ENCODE results near the gene ITIH4.

GRCh38 chr3:52835766-52836470 is 5.4 kb upstream of the ITIH4 start:
- TF ChIP-seq CTCF (IDR thresholded peaks at IDR 0.05) (no peak), EZH2 (IDR thresholded peaks at IDR 0.05; ENCODE audit: borderline replicate concordance, insufficient read depth, low read depth, low read length, poor library complexity, severe bottlenecking) (no peak)

Data from B cell (primary cell).